ENCODE measurements around the gene SLC7A14.

Gene SLC7A14

DNA sequence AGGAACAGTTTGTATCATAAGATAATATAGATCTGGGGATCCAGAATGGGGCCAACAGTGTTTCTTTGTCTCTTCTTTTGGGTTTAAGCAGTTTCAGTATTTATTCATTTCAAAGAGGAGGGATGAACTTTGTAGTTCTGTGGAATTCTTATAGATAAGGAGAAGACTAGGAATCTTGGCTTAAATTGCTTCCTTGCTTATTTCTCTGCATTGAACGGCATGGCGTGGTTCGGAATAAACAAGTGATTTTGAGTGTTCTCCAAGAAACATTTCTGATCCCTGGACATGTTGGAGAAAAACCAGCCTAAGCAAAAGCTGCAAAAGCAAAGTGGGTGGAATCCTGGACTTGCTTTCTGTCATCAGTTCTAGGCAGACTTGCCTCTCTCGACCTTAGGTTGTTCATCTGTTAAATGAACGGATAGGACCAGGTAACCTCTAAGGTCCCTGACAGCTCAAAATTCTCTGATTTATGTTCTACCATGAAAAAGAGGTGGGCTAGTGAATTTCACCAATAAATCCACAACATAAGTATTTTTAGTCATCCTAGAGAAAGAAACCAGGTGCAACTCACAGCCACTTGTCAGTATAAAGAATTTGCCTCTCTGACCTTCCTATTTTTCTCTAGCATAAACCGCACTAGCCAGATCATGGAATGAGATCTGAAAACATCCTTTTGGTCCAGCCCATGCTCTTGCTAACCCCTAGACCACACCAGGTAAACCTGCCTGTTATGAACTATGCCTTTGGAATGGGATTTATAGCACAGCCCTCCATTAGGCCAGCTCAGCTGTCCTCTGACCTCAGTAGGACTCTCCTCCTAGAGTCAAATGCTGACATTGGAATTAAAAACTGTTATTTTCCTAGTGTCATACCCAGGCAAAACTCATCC, 88.4 kb downstream of the SLC7A14 start:
- DNase-seq (ENCODE audit: low spot score): no peak

DNA sequence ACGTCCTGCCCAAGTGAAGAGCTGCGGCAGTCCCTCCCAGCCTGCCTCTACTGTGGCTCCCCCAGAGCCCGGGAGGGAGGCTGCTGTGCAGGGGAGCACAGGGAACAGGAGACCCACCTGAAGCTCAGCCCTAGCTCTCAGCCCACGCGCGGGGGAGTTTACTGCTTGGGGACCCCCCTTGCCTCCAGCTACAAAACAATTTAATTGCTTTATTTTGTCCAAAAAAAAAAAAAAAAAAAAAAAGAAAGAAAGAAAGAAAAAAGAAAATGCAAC, 89.1 kb downstream of the SLC7A14 start:
- no peak for DNase-seq (ENCODE audit: low spot score)

GRCh38 chr3:170496026-170496867, 89.6 kb downstream of the SLC7A14 start:
- DNase-seq (ENCODE audit: low spot score): no peak

- no peak for DNase-seq (ENCODE audit: low spot score)
Measured at GRCh38 chr3:170494766-170495165, 91.1 kb downstream of the SLC7A14 start.

GRCh38 chr3:170493712-170494182, 92.1 kb downstream of the SLC7A14 start:
- no peak for DNase-seq (ENCODE audit: low spot score)

- no peak for DNase-seq (ENCODE audit: low spot score)
Measured at GRCh38 chr3:170491901-170492300, 94.0 kb downstream of the SLC7A14 start.

GRCh38 chr3:170490828-170491560, 94.9 kb downstream of the SLC7A14 start:
- no peak for DNase-seq (ENCODE audit: low spot score)

GRCh38 chr3:170488802-170489201, 97.1 kb downstream of the SLC7A14 start:
- DNase-seq (ENCODE audit: low spot score): no peak

DNA sequence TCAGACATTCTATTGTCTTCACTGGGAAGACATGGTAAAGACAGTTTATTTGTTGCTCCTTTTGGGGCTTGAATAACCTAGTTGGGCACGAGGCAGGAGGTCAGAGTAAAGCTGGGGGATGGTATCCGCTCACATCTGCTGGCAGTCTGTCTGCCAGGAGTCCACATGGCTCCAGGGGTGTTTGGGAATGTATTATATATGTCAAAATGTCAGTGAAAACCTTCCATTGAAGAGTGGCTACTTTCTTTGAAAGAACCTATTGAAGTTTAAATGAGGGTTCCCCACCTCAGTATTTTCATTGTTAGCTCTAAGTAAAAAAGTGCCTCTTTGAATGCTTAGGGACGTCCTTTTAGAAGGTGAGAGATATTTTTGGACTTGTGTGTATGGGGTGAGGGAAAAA, 98.8 kb downstream of the SLC7A14 start:
- DNase-seq (ENCODE audit: low spot score): no peak

DNA sequence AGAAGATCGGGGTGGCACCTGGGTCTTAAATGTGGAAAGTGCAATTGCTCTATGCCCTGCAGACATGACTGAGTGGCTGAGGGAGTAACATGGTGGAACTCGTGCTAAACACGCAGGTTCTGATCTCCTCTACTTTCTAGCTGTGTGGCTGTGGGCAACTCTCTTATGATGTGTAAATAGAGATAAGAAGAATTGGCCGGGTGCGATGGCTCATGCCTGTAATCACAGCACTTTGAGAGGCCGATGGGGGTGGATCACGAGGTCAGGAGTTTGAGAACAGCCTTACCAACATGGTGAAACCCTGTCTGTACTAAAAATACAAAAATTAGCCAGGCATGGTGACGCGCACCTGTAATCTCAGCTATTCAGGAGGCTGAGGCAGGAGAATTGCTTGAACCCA, 99.5 kb downstream of the SLC7A14 start:
- no peak for DNase-seq (ENCODE audit: low spot score)

DNA sequence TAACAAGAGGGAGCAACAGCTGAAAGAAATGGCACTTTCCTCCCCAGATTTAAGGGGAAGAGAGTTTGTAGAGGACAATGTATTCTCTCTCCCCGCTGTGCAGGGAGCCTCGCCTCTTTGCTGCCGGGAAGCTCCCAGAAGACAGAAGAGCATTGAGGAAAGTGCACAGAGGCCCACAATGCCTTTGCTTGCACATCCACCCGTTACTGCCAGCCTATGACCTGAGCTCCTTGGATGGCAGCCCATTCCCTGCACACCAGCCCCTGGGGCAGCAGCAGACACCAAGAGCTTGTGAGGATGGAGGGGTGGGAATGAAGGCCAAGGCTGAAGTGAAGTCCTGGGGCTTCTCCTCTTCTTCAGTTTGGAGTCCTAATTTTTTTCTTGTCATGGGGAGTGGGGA, 100.2 kb downstream of the SLC7A14 start:
- DNase-seq (ENCODE audit: low spot score): no peak

GRCh38 chr3:170485294-170485693, 100.6 kb downstream of the SLC7A14 start:
- DNase-seq (ENCODE audit: low spot score): no peak

DNA sequence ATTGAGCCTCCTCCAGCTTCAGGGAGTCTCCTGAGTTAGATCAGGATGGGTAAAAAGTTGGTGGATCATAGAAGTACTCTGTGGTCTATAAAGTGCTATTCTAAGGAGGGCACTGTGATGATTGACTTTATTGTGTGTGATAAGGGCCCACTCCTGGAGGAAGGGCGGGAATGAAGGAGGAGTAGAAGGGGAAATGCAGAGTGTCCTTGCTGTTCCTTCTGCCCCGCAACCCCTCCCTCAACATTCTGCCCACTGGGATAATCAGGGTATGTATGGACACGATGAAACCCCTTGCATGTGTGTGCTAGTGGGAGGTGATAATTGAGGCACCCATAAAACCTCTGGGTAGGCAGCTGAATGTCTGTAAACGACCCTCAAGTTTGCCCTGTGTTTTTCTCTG, 101.0 kb downstream of the SLC7A14 start:
- DNase-seq (ENCODE audit: low spot score): no peak

- DNase-seq (ENCODE audit: low spot score): no peak
Measured at GRCh38 chr3:170483485-170484262, 102.2 kb downstream of the SLC7A14 start.

DNA sequence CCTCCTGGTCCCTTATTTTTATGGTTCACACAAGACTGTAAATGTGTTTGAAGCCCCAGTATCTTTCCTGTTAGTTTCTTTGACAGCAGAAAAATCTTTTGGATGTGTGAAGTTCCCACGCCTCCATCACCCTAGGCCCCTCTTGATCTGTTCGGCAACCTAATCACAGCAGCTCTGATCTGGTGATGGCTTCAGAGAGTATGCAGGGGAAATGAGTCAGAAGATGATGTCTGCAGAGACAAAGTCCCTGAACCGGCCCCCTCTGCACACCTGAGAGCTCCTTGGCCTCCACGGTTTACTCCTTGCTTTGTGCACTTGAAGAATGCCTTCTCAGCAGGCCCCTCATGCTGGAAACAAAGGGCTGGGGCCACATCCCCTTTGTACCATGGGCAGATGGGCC, 103.7 kb downstream of the SLC7A14 start:
- DNase-seq (ENCODE audit: low spot score): no peak

DNA sequence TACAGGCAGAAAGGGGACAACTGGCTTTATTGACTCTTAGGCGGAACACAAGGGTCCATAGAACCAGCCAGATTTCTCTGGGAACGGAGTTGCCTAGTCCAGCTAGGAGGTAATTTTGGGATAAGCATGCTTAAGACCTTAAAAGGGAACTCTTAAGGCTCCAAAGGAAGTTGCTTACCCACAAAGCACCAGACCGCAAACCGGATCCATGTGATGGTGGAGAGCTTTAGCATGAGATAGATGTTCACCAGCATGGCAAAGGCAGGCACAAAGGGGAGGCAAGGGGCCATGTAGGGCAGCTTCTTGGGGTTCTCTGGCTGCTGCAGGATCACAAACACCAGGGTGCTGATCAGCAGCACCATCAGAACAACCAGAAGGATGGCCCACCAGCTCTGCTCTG, 105.8 kb downstream of the SLC7A14 start:
- DNase-seq (ENCODE audit: low spot score): no peak

GRCh38 chr3:170477395-170477794, 108.5 kb downstream of the SLC7A14 start:
- no peak for DNase-seq (ENCODE audit: low spot score)

- DNase-seq (ENCODE audit: low spot score): no peak
Measured at GRCh38 chr3:170476291-170476690, 109.6 kb downstream of the SLC7A14 start.

- no peak for DNase-seq (ENCODE audit: low spot score)
Measured at GRCh38 chr3:170475092-170475685, 110.7 kb downstream of the SLC7A14 start.

GRCh38 chr3:170473358-170473757, 112.5 kb downstream of the SLC7A14 start:
- no peak for DNase-seq (ENCODE audit: low spot score)

GRCh38 chr3:170471149-170471548, 114.7 kb downstream of the SLC7A14 start:
- DNase-seq (ENCODE audit: low spot score): no peak

Measured in CD4-positive, alpha-beta T cell treated with Interleukin-6 at 100 ng/mL for 8 hours (primary cell).